ENCODE results near the gene DLL3.
A peak's percentile ranks its signal among the peaks of the same experiment; 100 is the strongest.
"Not testable (repeated sequence)": the region's sequence is repeated elsewhere in the genome, so short reads cannot be mapped to it uniquely, and the experiment has no call there.

Gene DLL3, protein sequence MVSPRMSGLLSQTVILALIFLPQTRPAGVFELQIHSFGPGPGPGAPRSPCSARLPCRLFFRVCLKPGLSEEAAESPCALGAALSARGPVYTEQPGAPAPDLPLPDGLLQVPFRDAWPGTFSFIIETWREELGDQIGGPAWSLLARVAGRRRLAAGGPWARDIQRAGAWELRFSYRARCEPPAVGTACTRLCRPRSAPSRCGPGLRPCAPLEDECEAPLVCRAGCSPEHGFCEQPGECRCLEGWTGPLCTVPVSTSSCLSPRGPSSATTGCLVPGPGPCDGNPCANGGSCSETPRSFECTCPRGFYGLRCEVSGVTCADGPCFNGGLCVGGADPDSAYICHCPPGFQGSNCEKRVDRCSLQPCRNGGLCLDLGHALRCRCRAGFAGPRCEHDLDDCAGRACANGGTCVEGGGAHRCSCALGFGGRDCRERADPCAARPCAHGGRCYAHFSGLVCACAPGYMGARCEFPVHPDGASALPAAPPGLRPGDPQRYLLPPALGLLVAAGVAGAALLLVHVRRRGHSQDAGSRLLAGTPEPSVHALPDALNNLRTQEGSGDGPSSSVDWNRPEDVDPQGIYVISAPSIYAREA

DNA sequence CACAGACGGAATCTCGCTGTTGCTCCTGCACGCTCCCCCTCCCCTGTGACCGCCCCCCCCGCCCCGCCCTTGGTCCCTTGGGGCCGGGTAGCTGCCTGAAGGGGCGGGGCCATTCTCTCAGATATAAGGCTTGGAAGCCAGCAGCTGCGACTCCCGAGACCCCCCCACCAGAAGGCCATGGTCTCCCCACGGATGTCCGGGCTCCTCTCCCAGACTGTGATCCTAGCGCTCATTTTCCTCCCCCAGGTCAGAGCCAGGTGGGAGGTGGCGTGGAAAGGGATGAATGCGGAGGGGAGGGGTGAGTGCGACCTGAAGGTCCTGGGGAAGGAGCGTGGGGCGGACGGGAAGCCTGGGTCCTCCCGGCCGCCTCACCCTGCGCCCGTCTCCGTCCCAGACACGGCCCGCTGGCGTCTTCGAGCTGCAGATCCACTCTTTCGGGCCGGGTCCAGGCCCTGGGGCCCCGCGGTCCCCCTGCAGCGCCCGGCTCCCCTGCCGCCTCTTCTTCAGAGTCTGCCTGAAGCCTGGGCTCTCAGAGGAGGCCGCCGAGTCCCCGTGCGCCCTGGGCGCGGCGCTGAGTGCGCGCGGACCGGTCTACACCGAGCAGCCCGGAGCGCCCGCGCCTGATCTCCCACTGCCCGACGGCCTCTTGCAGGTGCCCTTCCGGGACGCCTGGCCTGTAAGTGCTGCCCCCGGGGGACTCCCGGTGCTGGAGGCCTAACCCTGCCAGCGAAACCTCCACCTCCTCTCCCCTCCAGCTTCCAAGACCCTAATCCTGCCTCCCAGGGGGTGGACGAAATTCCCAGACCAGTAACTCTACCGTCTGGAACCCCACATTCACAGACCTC lies at the start of gene DLL3:
DLL3 (plus strand) TSS at position 150 of the 845 bp plus-strand sequence; CDS start at position 178, 28 bp downstream.
- peak; percentile 90 for DNase-seq

DNA sequence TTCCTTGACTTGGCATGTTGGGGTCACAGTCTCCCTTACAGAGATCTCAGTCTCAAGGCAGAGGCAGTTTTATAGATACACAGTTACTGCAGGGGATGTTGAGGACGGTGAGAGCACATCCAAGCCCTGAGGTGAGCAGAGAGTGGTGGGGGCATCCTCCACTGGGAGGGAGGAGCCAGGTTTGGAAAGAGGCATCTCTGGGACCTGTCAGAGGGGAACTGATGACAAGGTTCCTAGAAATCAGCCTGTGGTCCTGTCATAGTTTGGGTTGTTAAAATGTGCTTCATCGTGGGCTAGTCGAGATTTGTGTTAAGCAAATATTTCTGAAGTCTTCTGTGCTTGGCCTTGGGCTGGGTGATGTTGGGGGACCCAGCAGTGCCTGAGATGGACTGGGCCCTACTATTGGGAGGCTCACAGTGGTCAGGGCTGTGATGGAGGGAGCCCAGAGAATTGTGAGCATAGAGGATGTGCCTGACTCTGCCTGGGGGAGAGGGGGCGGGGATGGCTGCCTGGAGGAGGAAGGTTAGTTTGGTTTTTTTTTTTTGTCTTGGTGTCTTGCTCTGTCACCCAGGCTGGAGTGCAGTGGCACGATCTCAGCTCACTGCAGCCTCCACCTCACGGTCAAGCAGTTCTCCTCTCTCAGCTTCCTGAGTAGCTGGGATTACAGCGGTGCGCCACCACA lies 49.5 kb upstream of the DLL3 start:
- no peak for DNase-seq

DNA sequence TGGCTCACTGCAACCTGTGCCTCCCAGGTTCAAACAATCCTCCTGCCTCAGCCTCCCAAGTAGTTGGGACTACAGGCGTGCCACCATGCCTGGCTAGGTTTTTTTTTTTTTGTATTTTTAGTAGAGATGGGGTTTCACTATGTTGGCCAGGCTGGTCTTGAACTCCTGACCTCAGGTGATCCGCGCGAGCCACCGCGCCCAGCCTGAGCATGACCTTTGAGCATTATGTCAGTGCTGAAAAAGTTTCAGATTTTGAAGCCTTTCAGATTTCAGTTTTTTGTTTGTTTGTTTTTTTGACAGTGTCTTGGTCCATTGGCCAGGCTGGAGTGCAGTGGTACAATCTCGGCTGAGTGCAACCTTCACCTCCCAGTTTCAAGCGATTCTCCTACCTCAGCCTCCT lies 47.5 kb upstream of the DLL3 start:
- DNase-seq = not testable (repeated sequence)

DNA sequence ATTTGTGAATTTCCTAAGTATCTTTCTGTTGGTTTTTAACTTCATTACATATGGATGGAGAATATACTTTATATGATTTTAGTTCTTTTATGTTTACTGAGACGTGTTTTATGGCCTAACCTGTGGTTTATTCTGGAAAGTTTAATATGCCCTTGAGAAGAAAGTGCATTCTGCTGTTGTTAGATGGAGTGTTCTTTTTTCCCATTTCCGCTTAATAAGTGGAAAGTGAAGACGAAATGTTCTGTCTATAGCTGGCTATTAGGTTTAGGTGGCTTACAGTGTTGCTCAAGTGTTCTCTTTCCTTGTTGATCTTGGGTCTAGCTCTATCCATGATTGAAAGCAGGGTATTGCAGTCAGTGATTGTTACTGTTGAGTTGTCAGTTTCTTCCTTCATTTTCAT lies 35.3 kb upstream of the DLL3 start:
- DNase-seq = no peak

DNA sequence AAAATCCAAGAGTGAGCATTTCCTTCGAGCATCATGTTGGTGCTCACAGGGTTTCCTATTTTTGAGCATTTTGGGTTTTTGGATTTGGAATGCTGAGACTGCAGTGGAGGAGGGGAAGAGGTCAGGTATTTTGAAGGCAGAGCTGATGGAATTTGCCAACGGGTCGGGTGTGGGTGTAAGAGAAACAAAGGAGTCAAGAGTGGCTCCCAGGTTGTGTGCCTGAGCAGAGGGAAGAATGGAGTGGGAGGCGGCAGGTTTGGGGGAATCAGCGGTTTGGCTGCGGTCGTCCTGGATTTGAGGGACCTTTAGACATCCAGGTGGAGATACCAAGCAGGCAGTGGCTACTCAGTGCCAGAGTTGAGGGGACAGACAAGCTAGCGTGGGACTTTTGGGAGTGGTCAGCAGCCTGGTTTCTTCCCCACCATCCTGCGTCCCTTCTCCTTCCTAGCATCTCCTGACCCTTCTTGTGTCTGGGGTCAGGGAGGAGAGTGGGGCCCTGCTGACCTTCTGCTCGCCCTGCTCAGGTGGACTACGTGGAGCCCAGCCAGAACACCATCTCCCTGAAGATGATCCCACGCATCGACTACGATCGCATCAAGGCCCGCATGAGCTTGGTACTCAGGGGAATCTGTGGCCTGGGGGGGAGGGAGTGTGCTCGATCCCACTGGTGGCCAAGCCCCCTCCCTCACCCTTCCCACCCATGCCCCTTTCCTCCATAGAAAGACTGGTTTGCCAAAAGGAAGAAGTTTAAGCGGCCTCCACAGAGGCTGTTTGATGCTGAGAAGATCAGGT lies 32.6 kb upstream of the DLL3 start:
- no peak for DNase-seq

DNA sequence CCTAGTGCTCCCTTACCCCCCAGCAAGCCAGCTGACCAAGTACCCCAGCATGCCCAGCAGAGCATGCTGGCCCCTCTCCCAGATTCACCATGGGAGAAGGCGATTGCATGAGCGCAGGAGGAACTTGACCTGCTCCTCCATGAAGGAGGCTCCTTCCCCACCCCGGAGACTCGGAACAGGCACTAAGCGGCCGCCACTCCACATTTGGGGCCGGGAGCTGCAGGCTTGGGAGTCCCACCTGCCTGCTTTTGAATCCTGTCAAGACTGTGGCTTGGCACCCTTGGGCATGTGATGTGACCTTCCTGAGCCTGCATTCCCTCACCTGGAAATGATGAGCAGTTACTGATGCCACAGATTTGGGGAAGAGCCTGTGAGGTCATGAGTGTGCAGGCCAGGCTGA lies 30.8 kb upstream of the DLL3 start:
- no peak for DNase-seq

DNA sequence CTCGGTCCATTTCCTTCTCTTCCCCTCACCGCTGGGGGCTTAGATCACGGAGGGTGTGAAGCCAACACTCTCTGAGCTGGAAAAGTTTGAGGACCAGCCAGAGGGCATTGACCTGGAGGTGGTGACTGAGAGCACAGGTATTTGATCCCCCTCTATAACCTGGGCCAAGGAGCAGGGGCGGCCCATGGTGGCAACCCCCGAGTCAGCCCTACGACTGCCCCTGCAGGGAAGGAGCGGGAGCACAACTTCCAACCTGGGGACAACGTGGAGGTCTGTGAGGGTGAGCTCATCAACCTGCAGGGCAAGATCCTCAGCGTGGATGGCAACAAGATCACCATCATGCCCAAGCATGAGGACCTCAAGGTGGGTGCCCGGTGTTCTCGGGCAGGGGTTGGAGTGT lies 29.7 kb upstream of the DLL3 start:
- DNase-seq = no peak

DNA sequence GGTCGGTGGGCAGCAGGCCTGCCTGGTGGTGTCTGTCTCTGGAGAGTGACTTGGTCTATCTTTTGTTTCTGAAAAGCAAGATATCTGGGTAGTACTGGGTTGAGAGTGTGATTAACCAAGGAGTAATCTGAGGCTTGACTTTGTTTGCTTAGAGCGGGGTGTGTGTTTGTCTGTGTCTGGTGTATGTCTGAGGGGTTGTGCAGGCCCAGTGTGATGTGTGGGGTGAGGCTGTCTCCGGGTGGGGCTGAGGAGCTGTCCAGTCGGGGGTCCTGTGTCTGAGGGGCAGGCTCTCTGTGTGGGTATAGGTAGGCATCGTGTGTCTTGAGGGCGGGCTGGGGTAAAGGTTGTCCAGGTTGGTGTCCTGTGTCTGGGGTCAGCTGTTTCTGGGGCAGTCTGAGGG lies 29.2 kb upstream of the DLL3 start:
- no peak for DNase-seq

DNA sequence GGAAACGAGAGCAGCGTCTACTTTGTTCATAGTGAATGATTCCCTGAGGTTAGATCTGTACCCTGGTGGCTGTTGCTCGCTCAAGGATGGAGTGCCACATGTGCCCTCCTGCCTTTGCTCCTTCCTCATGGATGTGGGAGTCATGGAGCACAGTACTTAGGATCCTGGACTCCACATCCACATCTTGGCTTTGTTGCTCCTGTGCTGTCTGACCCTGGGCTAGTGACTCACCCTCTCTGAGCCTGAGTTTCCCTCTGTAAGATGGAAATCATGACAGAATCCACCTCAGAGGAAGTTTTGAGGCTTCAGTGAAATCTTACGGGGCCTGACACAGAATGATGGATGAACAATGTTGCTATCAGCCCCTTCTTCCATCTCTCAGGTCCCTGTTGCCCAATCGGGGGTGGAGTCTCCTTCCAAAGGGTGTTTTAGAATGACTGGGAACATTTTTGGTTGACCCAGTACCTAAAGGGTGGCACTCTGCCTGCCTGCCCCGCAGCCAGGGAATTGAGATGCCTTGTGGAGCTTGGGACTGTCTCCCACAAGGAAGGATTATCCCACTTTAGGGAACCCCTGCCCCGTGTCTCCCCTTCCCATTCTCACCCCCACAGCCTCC lies 27.9 kb upstream of the DLL3 start:
- DNase-seq = no peak

- no peak for DNase-seq
Measured at GRCh38 chr19:39471756-39472536, 26.8 kb upstream of the DLL3 start.

DNA sequence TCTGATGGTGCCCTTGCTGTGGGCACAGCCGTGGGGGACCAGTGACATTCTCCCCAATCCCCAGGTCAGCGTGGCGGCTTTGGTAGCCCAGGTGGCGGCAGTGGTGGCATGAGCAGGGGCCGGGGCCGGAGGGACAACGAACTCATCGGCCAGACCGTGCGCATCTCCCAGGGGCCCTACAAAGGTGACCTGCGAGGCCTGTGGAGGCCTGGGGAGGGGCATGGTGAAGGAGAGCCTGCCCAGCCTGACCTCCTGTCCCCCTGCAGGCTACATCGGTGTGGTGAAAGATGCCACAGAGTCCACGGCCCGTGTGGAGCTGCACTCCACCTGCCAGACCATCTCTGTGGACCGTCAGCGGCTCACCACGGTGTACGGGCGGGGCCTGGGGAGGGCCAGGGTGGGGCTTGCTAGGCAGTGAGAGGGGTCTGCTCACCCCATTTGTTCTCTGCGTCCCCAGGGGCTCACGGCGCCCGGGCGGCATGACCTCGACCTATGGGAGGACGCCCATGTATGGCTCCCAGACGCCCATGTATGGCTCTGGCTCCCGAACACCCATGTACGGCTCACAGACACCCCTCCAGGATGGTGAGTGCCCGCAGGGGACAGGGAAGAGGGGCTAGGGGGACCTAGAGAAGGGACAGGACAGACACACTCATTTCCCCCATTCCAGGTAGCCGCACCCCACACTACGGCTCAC lies 25.9 kb upstream of the DLL3 start:
- no peak for DNase-seq

DNA sequence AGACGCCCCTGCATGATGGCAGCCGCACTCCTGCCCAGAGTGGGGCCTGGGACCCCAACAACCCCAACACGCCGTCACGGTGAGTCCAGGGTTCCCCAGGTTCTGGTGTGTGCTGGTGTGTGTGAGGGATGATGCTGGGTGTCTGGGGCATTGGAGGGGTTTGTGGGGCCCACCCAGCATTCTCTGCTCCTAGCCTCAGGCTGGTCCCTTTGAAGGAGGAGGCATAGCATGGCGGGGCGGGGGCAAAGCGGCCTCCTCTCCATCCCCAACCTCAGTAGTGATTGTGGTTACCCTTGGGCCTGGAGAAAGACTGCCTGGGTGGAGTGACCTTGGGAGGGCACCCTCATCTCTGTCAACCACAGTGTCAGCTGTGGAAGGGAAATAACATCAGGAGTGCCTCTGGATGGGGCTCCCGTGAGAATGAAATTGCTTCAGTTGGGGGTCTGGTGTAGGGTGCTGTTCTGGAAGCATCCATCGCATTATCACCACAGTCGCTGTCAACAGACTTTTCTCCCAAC lies 25.2 kb upstream of the DLL3 start:
- no peak for DNase-seq

- DNase-seq = peak; percentile 86
Measured at GRCh38 chr19:39474139-39474620, 24.6 kb upstream of the DLL3 start.

DNA sequence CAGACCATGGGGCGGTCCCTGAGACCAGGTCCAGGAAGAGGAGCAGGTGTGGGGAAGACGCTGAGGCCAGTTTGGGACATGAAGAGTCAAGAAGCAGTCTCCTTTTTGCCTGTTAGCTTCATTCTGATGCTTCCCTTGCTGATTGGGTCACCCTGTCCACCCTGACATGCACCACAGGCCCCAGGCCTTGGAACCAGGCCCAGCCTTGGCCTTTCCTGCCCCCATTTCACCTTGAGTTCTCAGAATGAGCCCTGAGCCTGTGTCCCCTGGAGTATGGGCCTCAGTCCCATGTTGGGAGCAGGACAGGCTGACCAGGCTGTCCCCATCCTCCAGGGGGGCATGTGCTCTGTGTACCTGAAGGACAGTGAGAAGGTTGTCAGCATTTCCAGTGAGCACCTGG lies 23.0 kb upstream of the DLL3 start:
- no peak for DNase-seq

- peak; percentile 89 for DNase-seq
Measured at GRCh38 chr19:39479319-39479801, 19.4 kb upstream of the DLL3 start.

DNA sequence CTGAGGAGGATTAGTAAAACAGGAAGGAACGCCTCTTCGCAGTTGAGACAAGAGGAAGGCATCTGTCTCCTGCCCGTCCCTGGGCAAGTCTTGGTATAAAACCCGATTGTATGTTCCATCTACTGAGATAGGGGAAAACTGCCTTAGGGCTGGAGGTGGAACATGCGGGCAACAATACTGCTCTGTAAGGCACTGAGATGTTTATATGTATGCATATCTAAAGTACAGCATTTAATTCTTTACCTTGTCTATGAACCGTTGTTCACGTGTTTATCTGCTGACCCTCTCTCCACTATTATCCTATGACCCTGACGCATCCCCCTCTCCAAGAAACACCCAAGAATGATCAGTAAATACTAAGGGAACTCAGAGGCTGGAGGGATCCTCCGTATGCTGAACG lies 18.8 kb upstream of the DLL3 start:
- DNase-seq = peak; percentile 83

- DNase-seq = peak; percentile 100
Measured at GRCh38 chr19:39480337-39481228, 18.2 kb upstream of the DLL3 start, which contains the start of gene TIMM50. TIMM50 (plus strand) TSS chr19:39480838; CDS start chr19:39480854, 16 bp downstream.

- peak; percentile 51 for DNase-seq
Measured at GRCh38 chr19:39481229-39481545, 17.6 kb upstream of the DLL3 start.

DNA sequence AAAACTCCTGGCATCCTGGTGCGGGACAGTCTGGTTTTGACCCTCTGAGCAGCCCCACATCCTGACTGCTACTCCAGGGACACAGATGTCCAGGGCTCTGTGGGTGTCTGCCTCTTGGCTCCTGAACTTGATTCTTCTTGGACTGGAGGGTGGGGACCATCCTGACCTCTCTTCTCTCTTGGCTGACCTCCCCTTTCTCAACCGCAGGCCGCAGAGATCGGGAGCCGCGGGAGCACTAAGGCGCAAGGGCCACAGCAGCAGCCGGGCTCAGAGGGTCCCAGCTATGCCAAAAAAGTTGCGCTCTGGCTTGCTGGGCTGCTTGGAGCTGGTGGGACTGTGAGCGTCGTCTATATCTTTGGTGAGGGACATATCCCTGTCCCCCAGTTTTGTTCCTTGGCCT lies 17.1 kb upstream of the DLL3 start:
- DNase-seq = no peak
